DMS 273 treated with DMSO at 0.1 percent for 48 hours (cell line): Measurements from ENCODE around the gene SYCN.
A peak's percentile ranks its signal among the peaks of the same experiment; 100 is the strongest.

Source experiments
- DNase-seq: peaks from one replicate; lab custom pipeline; 2025; lab: John Stamatoyannopoulos, UW

SYCN gene

DNA sequence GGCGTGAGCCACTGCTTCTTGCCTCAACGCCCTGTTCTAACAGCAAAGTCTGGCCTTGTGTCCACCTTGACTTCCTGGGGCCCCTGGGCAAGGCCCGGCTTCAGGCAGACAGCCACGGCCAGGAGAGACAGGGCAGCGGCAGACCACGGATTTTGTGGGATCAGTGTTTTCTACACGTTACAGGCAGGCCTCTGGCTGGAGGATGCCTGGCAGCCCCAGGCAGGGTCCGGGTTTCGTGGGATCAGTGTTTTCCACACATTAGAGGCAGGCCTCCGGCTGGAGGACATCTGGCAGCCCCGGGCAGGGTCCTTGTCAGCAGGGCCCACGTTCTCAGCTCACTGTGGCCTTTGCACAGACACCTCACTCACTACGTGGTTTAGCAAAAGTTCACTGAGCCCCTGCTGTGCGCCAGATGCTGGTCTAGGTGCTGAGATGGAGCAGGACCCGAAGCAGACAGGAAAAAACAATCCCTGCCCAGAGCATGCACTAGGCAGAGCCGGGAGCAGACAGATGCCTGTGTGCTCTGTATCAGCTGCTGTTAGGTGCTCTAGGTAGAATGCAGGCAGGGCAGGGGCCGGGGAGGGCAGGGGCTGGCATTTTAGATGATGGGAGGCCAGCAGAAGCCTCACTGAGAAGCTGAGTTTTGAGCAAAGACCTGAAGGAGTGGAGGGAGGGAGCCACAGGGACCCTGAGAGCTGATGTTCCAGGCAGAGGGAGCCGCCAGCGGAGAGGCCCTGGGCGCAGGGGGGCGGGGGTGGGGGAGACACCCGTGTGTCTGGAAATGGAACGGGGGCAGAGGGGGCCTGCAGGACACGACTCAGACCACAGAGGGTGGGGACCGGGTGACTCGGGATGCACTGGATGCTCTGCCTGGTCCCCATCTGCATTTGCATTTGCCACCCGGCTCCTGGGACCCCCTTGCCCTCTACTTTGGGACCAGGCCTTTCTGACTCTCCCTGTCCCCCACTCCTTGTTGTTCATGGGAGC is 32.3 kb downstream of the SYCN start:
- DNase-seq = peak; percentile 41

DNA sequence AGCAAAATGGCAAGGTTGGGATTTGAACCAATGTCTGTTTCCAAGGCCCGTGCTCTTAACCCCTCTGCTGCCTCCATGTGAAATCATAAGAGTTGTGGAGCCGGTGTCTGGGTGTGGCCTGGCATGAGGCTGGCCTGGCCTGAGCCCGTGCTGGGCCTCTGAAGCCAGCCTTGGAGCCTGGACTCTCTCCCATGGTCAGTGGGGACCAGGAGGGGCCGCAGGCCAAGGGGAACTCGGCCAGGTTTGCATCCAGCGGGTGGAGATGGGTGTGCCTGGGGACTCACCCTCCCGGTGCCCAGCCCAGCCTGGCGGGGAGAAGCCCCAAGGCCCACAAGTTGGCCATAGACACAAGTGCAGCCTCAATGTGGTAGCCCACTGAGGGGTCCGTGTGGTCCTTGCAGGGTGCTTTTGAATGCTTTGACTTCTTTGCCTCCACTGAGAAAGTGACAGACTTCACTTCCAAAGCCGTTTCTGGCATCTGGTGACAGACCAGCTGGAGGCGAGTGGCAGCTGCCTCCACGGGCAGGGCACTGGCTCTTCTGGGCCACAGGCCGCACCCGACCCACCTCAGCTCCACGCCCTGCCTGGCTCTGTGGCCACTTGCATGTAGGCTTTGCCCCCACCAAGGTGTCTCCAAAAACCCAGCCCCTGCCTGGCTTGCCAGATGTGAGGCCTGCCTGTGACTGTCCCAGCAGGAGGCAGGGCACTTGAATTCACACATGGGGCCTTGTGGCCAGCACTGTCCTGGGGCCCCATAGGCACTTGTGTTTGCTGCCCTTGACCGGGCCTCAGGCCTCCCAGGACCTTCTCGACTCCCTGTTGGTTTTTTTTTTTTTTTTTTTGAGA is 33.5 kb downstream of the SYCN start:
- DNase-seq = no peak

DNA sequence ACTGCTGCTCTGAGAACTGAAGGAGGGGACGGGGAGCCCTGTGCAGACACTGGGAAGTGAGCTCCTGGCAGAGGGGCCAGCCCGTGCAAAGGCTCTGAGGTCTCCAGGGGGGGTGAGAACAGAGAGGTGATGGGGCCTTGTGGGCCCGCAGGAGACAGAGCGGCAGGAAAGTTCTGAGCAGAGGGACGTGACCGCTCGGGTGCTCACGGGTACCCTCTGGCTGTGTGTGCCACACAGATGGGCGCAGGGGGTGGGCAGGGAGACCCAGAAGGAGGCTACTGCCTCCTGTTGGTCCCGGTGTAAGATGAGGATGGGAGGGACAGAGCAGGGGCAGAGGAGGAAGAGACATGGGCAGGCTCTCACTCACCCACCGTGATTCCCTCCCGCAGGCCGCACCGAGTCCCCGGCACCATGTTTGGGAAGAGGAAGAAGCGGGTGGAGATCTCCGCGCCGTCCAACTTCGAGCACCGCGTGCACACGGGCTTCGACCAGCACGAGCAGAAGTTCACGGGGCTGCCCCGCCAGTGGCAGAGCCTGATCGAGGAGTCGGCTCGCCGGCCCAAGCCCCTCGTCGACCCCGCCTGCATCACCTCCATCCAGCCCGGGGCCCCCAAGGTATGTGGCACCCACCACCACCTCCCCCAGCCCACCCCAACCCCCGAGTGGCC is 34.8 kb downstream of the SYCN start:
- no peak for DNase-seq

DNA sequence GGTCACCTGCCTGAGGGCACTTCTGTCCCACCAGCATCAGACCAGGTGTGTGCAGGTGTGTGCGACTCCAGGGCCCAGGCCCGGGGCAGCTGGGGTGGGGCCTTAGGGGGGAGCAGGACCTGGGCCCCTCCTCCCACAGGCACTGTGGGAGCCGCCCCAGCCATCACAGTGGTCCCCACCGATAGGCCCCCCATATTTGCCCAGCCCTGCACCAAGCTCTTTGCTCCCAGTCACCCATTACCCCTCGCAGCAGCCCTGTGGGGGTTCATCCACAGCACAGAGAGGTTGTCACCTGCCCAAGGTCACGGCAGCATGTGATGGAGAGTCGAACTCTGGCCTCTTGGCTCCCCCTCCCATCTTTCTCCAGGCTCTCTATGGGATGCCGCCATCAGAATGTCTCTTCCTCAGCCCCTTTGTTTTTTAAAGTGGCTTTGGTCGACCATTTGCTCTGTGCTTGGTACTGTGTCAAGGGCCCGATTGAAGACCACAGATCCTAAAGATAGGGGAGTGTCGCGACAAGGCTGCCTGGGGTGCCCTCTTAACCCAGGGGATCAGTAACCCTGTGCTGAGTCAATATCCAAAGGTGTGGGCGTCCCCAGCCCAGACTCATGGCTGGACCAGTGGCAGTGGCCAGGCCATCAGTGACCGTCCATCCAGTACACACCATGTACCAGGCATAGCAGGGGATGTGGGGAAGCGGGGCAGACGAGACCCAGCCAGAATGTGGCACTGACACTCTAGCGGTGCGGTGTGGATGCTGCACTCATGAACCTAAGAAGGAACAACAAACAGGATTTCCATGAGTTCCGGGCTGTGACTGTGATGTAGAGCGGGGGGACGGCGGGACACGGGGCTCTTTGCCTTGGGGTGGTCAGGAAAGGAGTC is 35.6 kb downstream of the SYCN start:
- DNase-seq = no peak

DNA sequence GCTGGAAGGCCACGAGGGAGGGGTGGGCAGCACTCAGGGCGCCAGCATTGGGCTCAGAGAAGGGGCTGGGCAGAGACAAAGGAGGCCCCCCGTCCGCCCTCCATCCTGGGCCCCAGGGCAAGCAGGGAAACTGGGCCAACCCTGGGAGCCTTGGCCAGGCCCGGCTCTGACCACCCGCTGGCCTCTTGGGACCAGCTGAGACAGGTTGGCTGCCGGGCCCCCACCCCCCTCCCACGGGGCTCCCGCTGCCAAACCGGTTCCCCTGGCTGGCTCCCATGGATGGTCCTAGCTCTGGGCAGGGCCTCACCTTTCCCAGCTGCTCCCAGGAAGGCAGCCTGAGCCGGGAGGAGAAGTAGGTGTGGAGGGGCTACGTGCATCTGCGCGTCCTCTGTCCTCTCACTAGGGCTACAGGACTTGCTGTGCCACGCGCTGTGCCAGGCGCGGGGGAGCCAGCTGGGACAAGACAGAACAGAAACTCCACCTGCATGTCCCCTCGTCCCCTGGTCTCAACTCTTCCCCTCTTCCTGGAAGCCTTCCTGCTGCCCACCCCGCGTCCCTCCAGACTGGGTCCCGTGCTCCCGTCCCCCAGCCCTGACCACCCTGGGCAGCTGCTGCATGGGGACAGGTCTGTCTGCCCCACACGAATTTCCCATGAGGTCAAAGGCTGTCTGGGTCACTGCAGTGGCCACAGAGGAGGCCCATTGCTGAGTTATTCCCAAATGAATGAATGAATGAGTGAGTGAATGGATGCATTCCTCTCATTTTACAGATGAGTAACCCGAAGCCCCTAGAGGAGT is 36.4 kb downstream of the SYCN start:
- no peak for DNase-seq

DNA sequence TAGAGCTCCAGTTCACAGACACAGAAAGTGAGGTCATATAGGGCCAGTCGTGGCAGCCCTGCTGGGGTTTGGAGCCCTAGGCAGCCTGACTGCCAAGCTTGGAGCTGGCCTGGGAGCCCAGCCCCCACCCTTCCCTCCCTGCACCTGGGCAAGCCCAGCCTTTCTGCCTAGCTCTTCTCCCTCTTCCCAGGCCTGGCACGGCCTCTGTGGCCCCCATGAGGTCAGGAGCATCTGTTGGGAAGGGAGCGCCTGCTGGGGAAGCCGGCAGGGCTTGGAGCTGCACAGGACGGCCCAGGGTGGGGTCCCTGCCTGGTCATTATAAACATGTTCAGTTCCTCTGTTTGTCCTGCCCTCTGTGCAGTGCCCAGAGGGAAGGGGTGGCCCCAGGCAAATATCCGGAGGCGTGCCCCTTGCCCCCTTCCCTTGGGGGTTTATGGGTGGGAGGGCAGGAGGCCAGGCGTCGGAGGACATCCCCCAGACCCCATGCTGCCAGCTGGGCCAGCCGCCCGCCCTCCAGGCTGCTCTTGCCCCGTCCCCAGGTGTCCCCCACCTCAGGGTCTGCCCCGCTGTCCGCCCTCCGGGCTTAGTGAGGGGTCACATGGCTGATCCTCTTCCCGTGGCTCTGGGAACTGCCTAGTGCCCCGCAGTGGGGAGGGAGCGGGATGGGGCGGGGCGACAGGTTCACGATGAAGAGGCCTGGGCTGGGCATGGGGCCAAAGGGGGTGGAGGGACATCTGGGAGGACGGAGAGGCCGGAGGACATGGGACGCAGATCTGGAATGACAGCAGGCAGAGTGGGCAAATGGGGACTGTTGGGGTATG is 37.3 kb downstream of the SYCN start:
- peak; percentile 69 for DNase-seq

DNA sequence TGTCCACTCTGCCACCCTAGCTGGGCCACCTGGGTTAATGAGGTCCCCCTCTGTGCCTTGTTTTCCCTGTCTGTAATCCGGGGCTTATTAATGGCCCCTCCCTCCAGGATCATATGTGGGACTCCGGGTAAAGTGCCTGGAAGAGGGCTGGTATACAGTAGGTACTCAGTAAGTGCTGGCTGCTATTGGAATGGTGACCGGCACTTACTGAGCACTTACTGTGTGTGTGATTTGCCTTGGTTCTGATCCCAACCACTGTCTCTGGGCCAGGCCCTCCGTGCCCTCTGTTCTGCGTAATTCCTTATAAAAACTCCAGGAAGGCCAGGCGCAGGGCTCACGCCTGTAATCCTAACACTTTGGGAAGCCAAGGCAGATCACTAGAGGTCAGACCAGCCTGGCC is 38.2 kb downstream of the SYCN start:
- DNase-seq = no peak

DNA sequence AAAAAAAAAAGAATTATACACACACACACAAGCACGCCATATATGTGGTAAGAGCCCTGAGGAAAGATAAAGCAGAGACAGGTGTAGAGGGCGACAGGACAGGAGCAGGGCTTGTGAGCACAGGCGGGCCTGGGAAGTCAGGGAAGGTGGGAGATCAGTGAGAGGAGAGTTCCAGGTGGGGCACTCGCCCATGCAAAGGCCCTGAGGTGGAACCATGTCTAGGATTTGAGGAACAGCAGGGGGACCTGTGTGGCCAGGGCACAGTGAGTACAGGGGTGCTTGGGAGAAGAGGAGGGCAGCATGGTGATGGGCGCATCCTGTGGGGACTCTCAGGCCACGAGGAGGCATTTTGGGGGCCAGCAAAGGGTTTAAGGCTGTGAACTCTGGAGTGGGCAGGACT is 39.8 kb downstream of the SYCN start:
- no peak for DNase-seq

DNA sequence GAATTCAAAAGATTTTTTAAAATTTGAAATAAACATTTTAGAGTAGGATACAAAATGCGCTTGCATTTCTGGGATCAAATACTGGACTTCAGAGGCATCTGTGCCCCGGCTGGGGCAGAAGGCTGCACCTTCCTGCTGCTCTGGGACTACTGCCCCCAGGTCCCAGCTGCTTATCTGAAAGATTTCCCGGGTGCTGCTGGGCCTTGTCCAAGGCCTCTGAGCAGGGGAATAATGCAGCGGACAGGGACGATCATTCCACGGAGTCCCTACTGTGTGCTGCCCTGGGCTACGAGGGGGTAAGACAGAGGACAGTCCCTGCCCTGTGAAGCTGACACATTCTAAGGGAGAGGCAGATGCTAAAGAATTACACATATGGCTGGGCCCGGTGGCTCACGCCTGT is 40.4 kb downstream of the SYCN start:
- no peak for DNase-seq

DNA sequence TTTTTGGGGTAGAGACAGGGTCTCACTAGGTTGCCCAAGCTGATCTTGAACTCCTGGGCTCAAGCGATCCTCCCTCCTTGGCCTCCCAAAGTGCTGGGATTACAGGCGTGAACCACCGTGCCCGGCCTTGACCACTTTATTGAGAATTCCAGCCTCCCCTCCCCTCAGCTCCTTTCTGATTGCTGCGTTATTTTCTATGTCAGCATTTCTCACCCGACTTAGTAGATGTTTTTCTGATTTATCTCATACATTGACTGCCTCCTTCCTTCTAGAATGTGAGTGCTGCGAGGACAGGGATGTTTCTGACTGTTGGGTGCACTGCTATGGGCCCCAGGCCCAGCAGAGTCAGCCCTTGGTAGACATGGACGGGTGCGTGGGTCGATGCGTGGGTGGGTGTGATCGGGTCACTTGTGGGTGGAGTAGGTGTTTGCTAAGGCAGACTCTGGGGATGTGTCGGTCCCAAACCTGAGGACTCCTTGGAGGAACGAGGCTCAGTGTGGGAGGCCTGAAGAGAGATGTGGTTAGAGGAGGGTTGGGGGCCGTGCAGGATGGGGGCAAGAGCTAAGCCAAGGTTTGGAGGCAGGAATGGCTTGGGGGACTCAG is 41.5 kb downstream of the SYCN start:
- no peak for DNase-seq

DNA sequence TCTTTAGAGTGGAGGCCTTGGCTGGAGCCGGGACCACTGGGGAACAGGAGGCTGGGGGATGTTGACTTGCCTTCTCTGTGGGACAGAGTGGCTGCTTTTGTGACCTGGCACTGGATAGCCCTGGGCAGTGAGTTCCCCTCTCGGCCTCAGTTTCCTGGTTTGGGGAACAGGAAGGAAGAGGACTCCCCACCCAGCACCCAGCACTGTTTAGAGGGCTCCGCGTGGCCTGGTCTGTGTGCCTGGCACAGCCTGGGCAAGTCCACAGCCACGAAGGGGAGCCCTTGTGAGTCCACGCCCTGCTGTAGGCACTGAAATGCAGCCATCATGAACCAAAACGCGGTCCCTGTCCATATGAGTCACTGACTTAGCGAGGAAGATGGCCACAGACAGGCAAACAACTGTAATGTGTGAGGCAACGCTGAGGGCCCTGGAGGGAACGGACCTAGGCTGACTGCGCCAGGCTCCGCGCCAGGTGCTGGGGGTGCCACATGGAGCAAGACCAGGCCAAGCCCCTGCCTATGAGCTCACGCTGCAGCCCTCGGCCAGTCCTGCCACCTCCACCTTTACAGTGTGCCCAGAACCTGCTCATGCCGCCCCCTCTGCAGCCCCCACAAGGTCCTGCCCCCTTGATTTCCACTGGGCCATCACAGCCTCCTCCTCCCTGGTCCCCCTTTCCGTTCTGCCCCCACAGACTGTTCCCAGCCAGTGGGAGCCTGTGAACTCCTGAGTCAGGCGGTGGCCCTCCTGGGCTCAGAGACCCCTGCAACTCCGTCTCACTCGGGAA is 43.0 kb downstream of the SYCN start:
- no peak for DNase-seq

DNA sequence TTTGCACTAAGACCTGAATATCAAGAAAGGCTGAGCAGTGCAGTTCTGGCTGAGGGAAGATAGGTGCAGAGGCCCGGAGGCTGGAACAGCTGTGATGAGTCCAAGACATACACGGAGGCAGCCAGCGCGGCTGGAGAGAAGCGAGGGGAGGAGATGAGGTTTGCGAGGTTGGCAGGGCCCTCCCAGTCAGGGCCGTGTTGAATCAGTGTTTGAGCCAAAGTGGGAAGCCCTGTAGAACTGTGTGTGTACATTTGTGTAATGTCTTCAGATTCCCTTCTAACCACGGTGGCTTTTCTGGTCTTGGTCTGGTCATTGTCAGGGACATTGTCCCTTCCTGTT is 43.6 kb downstream of the SYCN start:
- no peak for DNase-seq

DNA sequence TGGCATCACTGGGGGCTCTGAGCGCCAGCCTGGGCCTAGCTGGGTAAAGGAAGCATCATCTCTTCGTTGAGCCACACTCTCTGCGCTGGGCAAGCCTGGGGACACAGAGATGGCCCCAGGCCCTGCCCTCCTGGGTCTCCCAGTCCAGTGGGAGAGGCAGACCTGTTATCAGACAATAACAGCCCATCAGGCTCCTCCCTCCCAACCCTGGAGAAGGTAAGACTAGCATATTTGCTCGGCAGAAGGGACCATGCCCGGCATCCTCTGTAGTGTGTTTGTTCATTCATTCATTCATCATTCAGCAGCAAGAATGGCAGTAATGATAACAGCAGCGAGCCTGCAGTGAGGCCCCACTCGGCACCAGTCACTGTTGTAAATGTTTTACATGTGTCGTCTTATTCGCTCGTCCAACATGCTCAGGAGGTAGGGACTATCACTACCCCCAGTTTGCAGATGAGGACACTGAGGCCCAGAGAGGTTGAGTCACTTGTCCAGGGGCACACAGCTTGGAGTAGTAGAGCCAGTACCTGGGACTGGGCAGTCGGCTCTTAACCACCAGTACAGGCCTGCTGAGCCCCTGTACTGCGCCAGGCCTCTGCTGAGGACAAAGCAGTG is 45.3 kb downstream of the SYCN start:
- DNase-seq = no peak

DNA sequence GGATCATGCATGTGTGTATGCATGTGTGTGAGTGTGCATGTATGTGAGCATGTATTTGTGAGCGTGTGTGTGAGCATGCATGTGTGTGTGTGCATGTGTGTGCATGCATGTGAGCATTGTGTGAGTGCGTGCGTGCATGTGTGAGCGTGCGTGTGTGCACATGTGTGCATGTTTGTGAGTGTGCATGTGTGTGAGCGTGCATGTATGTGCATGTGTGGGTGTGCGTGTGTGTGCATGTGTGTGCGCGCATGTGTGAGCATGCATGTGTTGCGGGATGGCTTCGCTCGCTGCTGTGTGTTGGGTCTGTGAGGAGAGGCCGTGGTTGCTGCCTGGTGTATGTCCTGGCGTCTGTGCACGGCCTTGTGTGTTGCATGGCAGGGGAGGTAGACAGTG is 46.1 kb downstream of the SYCN start:
- no peak for DNase-seq

DNA sequence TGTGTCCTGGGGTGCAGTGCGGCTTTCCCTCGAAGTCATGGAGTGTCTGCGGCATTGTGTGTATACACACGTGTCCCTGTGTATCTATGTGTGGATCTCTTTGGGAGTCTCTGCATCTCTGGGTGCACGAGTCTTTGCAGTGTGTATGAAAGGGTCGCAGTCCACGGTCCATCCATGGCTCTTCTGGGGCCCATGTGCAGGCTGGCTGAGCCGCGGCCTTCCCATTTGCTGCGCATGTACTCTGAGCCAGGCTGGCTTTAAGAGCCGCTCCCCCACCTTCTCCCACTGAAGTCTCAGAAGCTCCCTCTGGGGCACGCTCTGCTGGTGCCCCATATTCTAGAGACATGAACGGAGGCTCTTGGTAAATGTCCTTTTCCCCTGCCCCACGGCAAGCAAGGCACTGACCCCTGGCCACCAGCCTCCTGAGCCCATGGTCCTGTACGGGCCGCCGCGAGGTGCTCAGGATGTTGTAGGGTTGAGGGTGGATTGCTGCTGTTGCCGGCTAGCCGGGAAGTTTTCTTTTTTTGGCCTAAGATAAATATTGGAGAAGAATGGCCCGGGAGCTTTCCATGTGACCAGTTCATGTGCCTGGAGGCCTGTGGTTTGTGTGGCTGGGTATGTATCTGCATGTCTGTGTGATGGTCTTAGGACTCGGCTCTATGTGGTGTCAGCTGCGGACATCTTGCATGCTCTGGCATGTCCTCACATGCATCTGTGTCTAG is 46.6 kb downstream of the SYCN start:
- DNase-seq = no peak

DNA sequence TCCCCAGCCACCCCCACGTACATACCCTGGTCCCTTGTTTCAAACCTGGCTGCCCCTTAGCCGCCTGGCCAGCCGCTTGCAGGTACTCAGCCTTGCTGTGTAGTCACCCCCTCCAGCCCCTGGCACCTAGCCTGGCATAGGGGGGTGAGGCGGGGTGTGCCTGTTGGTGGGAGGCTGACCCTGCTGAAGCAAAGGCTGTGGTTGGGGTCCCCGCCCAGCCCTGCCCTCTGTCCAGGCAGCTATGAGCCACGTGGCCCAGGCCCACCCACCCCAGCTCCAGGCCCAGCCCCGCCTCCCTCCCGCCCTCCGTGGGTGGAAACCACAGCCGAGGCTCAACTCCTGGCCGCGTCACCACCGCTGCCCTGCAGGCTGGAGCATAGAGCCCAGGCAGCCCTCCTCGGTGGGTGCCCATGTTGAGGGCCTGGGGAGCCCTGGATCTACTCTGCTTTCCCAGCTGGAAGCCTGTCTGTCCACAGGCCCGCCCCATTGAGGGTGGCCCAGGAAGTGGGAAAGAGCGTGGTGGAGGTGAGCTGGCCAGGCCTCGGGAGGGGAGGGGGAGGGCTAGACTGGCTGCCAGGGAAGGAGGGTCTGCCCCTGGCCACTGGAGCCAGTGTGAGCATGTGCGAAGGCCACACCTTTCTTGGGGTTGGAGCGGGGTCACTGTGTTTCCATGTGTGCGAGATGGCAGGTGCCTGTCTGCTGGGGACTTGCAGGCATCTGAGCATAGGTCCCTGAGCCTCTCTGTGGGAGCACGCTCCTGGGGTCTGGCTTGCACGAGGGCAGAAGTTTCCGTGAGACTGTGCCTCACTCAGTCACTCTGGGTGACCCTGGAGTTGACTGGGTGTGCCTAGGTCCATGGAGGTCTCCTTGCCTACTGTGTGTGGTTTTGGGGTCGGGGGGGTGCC is 47.5 kb downstream of the SYCN start:
- DNase-seq = no peak
